HUES6 (cell line): ENCODE results near the gene NIPBL.

Experiments
- H3K27ac ChIP-seq: 2 replicates; pipeline ENCODE4 v1.7.0; 2013; ENCODE audit warnings: low read depth, mild to moderate bottlenecking, low read length, inconsistent platforms
- H3K27me3 ChIP-seq: 2 replicates; pipeline ENCODE4 v1.6.1; 2013; ENCODE audit warnings: low read length; ENCODE audit not compliant: control insufficient read depth, insufficient read depth
- H3K36me3 ChIP-seq: 2 replicates; pipeline ENCODE4 v1.6.1; 2013; ENCODE audit warnings: low read length; ENCODE audit not compliant: control insufficient read depth, insufficient read depth
- H3K4me1 ChIP-seq: 2 replicates; pipeline ENCODE4 v1.6.1; 2013; ENCODE audit warnings: low read length; ENCODE audit not compliant: control insufficient read depth, insufficient read depth
- H3K4me3 ChIP-seq: 2 replicates; pipeline ENCODE4 v1.5.1; 2013; ENCODE audit warnings: low read depth, low read length
- H3K9ac ChIP-seq: one replicate; pipeline ENCODE4 v1.6.1; 2013; ENCODE audit warnings: mild to moderate bottlenecking, low read length
- H3K9me3 ChIP-seq: 2 replicates; pipeline ENCODE4 v1.6.1; 2013; ENCODE audit warnings: low read depth, low read length; ENCODE audit not compliant: control insufficient read depth, insufficient read depth

NIPBL gene

GRCh38 chr5:36946101-36946500 lies 69.5 kb downstream of the NIPBL start:
- no peak overlapping the region for H3K9ac ChIP-seq
- no peak overlapping the region for H3K27ac ChIP-seq
- no peak overlapping the region for H3K4me3 ChIP-seq
- H3K27me3 ChIP-seq: no peaks in the 10 kb centered on the region
- peaks cover 6% of the 10 kb centered on the region for H3K4me1 ChIP-seq
- no peaks in the 10 kb centered on the region for H3K36me3 ChIP-seq
- no peaks in the 10 kb centered on the region for H3K9me3 ChIP-seq

DNA sequence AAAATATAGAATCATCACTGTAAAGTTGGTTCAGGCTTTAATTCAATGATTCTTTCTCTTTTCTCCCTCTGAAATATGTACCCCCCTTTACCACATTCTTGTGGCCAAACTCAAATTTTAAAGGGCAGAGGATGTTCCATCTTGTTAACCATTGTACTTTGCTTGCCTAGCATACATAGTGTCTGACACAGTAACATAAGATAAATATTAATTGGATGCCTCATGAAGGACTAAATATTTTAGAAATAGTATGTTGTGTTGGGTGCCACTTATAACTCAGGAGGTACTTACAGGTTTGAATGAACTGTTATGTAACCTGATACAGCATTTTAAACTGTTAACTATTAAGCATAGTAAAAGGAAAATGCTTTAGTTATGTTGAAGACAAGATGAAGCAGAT lies 71.5 kb downstream of the NIPBL start:
- H3K4me3 ChIP-seq: no peak overlapping the region
- H3K27me3 ChIP-seq: no peaks in the 10 kb centered on the region
- H3K9ac ChIP-seq: no peak overlapping the region
- no peak overlapping the region for H3K27ac ChIP-seq
- H3K9me3 ChIP-seq: no peaks in the 10 kb centered on the region
- no peaks in the 10 kb centered on the region for H3K36me3 ChIP-seq
- peaks cover 6% of the 10 kb centered on the region for H3K4me1 ChIP-seq

DNA sequence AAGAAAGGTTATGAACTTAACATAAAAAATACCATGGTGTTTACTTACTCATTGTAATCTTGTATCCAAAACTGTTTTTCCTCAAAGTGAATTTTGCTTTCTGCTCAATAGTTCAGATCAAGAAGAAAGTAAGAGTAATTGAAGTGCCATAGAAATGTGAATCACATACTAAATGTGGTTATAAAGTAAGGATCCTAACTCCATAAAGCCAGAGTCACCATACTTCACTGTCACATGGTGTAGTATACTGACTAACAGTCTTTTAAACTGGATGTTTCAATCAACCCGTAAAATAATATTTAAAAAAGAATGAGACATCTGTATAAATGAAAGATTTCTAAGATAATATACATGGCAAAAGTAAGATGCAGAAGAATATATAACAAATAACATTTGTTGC lies 72.1 kb downstream of the NIPBL start:
- Histone ChIP-seq H3K36me3 (no peaks in the 10 kb centered on the region), H3K27me3 (no peaks in the 10 kb centered on the region), H3K9ac (no peak overlapping the region), H3K4me3 (no peak overlapping the region), H3K9me3 (no peaks in the 10 kb centered on the region), H3K4me1 (peaks cover 6% of the 10 kb centered on the region), H3K27ac (no peak overlapping the region)

GRCh38 chr5:36949593-36949992 lies 73.0 kb downstream of the NIPBL start:
- Histone ChIP-seq H3K27ac (no peak overlapping the region), H3K4me1 (peaks cover 6% of the 10 kb centered on the region)

DNA sequence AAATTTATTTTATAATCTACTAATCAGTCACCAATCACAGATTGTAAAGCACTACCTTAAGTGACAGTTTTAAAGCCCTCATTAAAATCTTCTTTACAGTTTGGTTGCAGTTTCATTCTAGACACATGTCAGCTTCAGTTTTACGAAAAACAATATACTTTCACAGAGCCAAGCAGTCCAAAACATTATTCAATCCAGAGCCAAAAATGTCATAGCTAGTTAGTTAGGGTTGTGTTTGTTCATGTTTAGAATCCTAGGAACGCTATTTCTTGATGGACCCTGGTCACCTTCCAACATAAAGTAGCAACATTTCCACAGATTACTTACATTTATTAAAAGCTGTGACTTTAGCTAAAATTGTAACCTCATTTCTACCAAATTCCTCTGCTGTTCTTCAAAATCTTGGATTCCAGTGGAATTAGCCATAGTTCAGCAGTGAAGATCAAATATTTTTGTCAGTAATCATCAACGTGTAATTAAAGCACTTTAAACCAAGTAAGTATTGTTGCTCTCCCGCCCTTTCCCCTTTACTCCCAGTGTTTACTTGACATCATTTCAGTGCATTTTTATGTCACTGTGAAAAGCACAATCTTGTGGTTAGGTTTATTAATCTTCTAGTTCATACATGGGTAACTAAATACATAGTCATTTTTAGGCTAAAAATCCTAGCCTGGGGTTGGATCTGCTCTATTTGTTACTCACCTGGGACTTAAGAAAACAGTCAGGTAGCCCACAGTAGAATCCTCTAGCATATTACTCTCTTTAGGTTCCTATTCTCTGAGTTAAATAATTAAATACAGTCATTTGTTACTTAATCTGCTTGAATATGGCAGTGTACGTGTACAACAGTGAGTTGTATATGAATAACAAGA lies 74.3 kb downstream of the NIPBL start:
- no peak overlapping the region for H3K27ac ChIP-seq

More at GRCh38 chr5:36949593-36949992, 73.0 kb downstream of the NIPBL start:
- Histone ChIP-seq H3K36me3 (no peaks in the 10 kb centered on the region), H3K4me3 (no peak overlapping the region), H3K27me3 (no peaks in the 10 kb centered on the region), H3K9ac (no peak overlapping the region), H3K9me3 (no peaks in the 10 kb centered on the region)

GRCh38 chr5:36953043-36953442 lies 76.5 kb downstream of the NIPBL start:
- H3K4me1 ChIP-seq: no peaks in the 10 kb centered on the region
- H3K36me3 ChIP-seq: peaks cover 16% of the 10 kb centered on the region
- no peak overlapping the region for H3K9ac ChIP-seq
- H3K4me3 ChIP-seq: no peak overlapping the region
- H3K27me3 ChIP-seq: no peaks in the 10 kb centered on the region
- H3K9me3 ChIP-seq: no peaks in the 10 kb centered on the region
- H3K27ac ChIP-seq: no peak overlapping the region

More for the DNA sequence above, 74.3 kb downstream of the NIPBL start:
- no peak overlapping the region for H3K9ac ChIP-seq
- H3K4me1 ChIP-seq: no peaks in the 10 kb centered on the region
- H3K27me3 ChIP-seq: no peaks in the 10 kb centered on the region
- H3K9me3 ChIP-seq: no peaks in the 10 kb centered on the region
- H3K4me3 ChIP-seq: no peak overlapping the region
- peaks cover 6% of the 10 kb centered on the region for H3K36me3 ChIP-seq

DNA sequence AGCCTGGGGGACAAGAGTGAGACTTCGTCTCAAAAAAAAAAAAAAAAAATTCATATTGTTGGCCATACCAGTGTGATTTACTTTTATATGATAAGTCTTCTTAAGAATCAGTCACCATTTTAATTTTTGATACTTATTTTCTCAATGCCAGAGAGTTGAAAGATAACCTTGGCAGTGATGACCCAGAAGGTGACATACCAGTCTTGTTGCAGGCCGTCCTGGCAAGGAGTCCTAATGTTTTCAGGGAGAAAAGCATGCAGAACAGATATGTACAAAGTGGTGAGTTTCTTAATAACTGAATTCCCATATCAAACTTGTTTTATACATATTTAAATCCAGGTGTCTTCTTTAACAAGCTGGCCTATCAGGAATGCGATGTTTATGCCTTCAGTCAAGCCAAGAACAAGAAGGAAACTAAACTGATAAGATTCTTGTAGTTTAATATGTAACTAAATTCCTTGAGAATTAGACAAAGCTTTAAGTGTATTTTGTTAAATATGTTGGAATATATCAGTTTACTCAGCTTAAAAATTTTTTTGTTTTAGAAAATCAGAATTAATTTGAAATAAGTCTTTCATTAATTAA lies 81.5 kb downstream of the NIPBL start:
- H3K36me3 ChIP-seq: peaks cover 36% of the 10 kb centered on the region
- H3K27me3 ChIP-seq: no peaks in the 10 kb centered on the region
- H3K4me1 ChIP-seq: no peaks in the 10 kb centered on the region
- H3K4me3 ChIP-seq: no peak overlapping the region
- no peaks in the 10 kb centered on the region for H3K9me3 ChIP-seq
- H3K27ac ChIP-seq: no peak overlapping the region
- no peak overlapping the region for H3K9ac ChIP-seq

DNA sequence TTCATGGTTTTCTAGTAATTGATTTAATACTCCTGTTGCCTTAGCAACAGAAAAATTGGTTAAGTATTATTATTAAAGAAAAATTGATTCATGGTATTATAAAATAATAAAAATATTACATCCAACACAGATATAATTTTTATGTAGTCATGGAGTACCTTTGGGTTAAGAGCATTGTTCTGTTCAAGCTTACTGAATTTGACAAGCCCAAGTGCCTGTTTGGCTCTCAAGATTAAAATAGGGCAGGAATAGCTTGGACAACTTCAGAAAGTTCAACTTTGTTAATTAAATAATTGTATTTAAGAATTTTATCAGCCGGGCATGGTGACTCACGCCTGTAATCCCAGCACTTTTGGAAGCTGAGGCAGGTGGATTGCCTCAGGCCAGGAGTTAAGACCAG lies 82.0 kb downstream of the NIPBL start:
- no peaks in the 10 kb centered on the region for H3K27me3 ChIP-seq
- H3K9me3 ChIP-seq: no peaks in the 10 kb centered on the region
- H3K36me3 ChIP-seq: peaks cover 40% of the 10 kb centered on the region
- H3K27ac ChIP-seq: no peak overlapping the region
- H3K9ac ChIP-seq: no peak overlapping the region
- H3K4me3 ChIP-seq: no peak overlapping the region
- no peaks in the 10 kb centered on the region for H3K4me1 ChIP-seq

DNA sequence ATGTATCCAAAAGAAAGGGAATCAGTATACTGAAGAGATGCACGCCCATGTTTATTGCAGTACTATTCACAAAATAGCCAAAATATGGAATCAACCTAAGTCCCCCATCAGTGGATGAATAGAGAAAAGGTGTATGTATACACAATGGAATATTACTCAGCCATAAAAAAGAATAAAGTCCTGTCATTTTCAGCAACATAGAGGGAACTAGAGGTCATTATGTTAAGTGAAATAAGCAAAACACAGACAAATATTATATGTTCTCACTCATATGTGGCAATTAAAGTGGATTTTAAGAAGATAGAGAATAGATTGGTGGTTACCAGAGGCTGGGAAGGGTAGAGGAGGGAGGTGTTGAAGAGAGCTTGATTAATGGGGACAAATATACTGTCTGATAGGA lies 88.6 kb downstream of the NIPBL start:
- H3K36me3 ChIP-seq: peaks cover 42% of the 10 kb centered on the region
- no peaks in the 10 kb centered on the region for H3K9me3 ChIP-seq
- no peak overlapping the region for H3K4me3 ChIP-seq

DNA sequence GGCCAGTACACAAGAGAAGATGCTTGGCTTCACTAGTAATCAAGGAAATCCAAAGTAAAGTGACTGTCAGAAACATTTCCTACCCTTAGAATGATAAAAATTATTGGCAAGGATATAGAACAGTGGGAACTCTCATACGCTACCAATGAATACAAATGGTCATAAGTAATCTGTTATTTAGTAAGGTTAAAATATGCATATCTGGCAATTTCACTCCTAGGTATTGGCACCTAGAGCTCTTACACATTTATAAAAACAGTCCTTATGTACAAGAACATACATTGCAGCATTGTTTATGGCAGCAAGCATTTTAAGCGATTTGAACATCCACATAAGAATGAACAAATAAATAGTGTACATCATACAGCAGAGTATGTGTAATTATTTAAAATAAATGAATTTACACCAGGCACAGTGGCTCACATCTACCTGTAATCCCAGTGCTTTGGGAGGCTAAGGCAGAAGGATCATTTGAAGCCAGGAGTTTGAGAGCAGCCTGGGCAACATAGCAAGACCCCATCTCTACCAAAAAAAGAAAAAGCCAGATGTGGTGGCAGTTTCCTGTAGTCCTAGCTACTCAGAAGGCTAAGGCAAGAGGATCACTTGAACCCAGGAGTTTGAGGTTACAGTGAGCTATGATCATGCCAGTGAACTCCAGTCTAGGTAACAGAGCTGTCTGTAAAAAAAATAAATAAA lies 93.3 kb downstream of the NIPBL start:
- H3K36me3 ChIP-seq: peaks cover 46% of the 10 kb centered on the region

More for the DNA sequence above, 88.6 kb downstream of the NIPBL start:
- no peaks in the 10 kb centered on the region for H3K4me1 ChIP-seq
- H3K27ac ChIP-seq: no peak overlapping the region
- no peaks in the 10 kb centered on the region for H3K27me3 ChIP-seq
- H3K9ac ChIP-seq: no peak overlapping the region

GRCh38 chr5:36978196-36978595 lies 101.6 kb downstream of the NIPBL start:
- H3K9me3 ChIP-seq: no peaks in the 10 kb centered on the region
- no peak overlapping the region for H3K27ac ChIP-seq
- H3K4me1 ChIP-seq: no peaks in the 10 kb centered on the region
- no peak overlapping the region for H3K4me3 ChIP-seq
- no peak overlapping the region for H3K9ac ChIP-seq
- no peaks in the 10 kb centered on the region for H3K27me3 ChIP-seq
- peaks cover 23% of the 10 kb centered on the region for H3K36me3 ChIP-seq

More for the DNA sequence above, 93.3 kb downstream of the NIPBL start:
- Histone ChIP-seq H3K4me3 (no peak overlapping the region), H3K4me1 (no peaks in the 10 kb centered on the region), H3K9me3 (no peaks in the 10 kb centered on the region), H3K9ac (no peak overlapping the region), H3K27ac (no peak overlapping the region), H3K27me3 (no peaks in the 10 kb centered on the region)
